Nucleus accumbens (tissue), 56 donors: Measurements from ENCODE around the gene LYPD5.
"Not testable (repeated sequence)": the region's sequence is repeated elsewhere in the genome, so short reads cannot be mapped to it uniquely, and the experiment has no call there.

ENCODE experiments used
- DNase-seq, 56 donors: peaks; one replicate each; lab custom pipeline; 2025; lab: John Stamatoyannopoulos, UW

Gene LYPD5

DNA sequence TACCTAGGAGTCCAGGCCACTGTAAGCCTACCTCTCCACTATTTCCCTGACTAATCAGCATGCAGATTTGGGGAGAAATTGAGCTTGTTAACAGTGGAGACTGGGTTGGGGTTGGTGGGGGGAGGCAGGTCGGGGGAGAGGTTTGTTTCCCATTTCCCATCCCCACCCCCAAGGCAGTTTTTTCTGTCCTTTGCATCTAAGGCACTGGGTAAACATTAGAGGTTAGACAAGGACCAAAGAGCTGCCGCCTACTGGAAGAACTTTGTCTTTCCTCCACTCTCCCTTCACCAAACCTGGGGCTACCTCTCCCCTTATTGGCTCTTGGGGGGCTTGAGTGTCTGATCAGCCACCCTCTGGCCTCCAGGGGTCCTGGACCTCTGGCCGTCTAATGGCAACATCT lies 22.4 kb downstream of the LYPD5 start:
- DNase-seq, result no peak

DNA sequence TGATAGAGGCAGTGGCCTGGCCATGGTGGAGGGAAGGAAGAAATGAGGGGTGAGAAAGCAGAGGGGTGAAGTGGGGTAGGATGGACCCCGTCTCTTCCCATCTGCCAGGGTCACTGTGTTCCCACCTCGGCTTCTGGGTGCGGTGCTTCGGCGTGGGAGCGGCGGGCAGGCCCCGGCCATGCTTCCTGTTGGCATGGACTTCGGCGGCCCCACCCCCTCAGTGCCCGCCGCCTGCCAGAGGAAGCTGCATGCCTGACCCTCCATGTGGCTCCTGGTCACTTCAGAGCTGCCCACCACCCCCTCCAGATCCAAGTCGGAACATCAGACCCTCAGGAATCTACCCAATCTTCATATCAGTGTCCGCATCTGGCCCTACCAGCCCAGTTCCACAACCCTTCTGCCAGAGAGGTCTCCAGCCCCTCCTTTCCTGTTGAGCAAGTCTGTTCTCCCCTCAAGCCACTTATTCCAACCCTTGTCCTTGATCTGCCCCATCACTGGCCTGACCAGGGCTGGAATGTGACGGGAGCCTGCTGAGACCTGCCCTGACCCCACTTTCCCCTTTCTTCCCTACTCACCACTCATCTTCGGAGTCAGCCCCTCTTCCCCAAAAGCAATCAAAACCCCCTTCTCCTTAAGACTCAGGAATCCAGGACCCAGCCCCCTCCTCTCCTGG lies 23.0 kb downstream of the LYPD5 start:
- peak in 2 of 56 donors; percentile 9 to 17 for DNase-seq

GRCh38 chr19:43778651-43779050 lies 23.6 kb downstream of the LYPD5 start:
- DNase-seq, result no peak

DNA sequence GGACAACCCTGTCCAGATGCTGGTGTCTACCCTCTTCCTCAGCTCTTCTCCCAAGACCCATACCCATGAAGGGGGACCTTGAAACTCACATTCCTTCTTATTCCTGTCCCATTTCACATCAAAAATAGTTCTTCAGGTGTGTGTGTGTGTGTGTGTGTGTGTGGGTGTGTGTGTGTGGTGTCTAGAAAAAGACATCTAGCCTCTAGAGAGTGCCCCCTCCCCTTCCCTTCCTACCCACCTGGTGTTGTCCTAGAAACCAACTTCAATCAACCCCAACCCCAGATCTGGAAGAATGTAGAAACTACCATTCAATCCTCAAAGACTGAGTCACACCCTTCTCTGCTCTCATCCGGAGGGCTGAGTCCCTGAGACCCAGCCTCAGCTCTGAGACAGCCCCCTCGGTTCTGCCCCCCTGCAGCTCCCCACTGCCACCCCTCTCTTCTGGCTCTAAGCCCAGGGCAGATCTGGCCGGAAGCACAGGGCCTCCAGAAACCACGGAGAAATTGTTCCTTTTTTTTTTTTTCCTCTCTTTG lies 25.0 kb downstream of the LYPD5 start:
- DNase-seq, result peak in 3 of 56 donors; percentile 12 to 35 (median 19)

DNA sequence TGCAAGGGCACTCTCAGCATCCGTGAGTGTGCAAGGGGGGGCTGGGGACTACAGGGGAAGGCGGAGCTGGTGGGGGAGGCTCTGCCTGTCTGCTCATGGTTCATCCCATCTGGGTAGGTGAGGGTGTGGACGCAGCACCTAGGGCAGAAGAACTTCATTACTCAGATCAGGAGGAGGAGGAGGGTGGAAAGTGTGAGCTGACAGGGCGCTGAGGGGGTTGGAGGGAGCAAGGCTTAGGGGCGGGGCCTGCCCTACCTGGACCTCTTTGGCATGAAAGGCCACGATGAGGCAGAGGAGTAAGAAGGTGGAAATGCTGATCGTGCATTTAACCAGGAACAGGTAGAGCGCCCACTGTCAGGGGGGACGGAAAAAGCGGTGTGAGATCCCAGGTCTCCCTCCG lies 26.0 kb downstream of the LYPD5 start:
- no peak for DNase-seq

DNA sequence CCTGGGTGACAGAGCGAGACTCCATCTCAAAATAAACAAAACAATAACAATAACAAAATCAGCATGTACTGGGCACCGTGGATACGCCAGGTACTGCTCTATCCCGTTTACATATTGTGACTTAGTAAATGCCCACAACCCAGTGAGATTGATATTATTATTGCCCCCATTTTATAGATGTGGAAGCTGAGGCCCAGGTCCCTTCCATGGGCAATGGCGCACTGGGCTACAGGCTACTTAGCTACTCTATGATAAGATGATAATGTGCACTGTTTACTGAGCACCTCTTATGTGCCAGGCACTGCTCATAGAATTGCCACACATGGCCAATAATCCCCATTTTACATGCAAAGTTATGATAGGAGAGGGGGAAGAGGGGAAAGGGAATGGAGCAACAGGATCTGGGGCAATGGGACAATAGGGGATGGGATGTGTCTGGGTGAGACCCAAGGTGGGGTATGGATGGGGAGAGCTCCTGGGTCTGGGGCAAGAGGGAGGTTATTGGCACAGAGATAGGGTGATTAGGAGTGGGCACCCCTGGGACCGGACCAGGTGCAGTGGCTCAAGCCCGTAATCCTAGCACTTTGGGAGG lies 26.9 kb downstream of the LYPD5 start:
- no peak for DNase-seq

DNA sequence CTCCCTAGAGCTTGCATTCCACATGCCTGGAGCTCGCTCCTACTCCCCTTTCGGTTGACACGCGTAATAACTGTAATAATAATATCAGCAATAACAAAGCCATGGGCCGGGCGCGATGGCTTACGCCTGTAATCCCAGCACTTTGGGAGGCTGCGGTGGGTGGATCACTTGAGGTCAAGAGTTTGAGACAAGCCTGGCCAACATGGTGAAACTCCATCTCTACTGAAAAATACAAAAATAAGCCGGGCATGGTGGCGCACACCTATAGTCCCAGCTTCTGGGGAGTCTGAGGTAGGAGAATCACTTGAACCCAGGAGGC lies 27.3 kb downstream of the LYPD5 start:
- not testable (repeated sequence) for DNase-seq

- DNase-seq, result peak in 35 of 56 donors; percentile 4 to 68 (median 30)
These were observed 27.9 kb downstream of the LYPD5 start for GRCh38 chr19:43774103-43774939.

- DNase-seq, result no peak
These were observed 28.5 kb downstream of the LYPD5 start for GRCh38 chr19:43773725-43774102.

GRCh38 chr19:43769256-43769655 lies 33.0 kb downstream of the LYPD5 start:
- no peak for DNase-seq

DNA sequence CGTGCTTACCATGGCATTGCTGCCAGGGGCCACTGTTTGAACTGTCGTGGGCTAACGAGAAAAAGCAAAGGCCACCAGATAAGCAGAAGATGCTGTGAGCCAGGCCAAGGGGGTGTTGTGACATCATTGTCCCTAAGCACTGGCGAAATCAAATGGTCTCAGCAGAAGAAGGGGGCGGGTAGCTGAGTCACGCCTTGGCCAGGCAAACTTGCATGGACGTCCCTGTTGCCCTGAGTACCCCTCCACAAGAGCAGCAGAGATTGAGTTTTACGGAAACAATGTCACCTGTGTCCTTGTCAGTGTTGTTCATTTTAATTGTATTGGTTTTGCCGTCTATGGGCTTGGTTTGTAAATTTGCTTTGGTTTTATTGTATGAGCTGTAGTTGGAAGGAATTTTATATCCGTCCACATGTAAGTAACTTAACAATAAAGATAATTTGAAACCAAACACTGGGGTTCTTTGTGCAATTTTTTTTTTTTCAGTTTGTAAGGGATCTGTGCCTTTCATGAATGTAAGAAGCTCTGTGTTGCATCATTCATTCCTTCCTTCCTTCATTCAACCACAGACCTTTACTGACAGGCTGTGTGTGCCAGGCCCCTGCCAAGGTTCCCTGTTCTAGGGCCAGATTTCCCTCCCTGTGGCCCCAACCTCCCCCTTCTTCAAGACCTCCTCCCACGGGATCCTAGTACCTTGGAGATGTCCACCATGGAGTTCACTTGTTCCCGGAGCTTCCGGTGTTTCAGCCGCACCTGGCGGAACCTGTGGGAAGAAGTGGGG lies 33.8 kb downstream of the LYPD5 start:
- no peak for DNase-seq

GRCh38 chr19:43767818-43768217 lies 34.4 kb downstream of the LYPD5 start:
- DNase-seq, result no peak

DNA sequence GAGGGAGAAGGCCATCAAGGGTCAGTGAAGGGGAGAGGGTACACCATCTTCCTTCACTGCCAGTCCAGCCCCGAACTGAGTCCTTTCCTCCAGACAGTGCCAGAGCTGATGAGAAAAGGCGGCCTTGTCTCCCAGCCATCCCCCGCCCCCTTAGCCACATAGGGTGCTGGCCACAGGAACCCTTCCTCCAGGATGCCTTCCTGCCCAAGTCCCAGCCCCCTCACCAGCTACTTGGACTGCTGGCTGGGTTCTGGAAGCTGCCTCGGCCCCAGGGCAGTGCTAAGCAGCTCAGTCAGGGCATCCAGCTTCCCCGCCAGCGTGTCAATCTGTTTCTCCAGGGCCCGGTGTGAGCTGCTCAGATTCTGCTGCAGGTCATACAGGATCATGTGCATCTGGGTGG lies 34.9 kb downstream of the LYPD5 start:
- no peak for DNase-seq

DNA sequence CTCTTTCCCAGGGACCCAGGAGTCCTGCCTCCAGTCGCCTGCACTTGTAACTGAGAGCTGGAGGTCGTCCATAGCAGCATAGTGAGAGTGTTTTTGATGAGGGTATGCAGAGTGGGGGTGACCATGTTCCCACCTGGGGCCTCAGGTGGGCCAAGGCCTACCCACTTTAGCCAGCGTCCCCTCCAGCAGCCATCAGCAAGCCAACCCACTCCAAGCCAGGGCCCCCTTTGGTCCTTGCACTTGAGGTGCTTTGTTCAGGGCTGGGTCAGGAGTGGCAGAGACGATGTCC lies 35.5 kb downstream of the LYPD5 start:
- no peak for DNase-seq

DNA sequence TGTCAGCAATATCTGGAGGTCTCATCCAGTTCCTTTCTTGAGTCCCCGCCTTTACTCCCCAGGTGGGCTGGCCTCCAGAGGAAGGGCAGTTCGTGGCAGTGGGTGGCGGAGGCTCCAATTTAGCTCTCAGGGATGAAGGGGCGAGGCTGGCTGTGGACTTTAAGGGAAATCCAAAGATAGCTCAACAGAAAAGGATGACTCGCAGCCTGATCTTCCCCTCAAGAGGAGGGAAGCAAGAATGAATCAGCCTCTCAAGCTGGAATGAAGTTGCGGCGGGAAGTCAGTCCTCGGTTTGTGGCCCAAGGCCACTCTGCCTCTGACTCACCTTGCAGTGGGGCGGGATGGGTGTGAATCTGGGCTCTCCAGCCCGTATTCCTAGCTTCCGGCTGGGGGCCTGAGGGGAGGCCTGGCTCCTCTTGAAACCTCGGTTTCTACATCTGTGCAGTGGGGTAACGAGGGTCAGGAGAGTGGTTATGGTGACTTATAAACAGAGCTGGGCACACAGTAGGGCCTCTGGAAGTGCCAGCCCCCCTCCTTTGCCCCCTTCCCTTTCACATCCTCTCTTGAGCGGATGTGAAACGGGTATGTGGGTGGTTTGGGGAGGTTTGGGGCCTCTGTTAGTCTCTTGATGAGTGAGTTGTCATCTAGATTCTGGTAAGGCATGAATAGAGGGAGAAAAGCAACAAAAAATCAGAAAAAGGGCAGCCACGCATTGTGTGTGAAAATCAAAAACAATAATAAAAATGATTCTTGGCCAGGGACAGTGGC lies 37.0 kb downstream of the LYPD5 start:
- DNase-seq, result peak in 3 of 56 donors; percentile 2 to 26 (median 14)

DNA sequence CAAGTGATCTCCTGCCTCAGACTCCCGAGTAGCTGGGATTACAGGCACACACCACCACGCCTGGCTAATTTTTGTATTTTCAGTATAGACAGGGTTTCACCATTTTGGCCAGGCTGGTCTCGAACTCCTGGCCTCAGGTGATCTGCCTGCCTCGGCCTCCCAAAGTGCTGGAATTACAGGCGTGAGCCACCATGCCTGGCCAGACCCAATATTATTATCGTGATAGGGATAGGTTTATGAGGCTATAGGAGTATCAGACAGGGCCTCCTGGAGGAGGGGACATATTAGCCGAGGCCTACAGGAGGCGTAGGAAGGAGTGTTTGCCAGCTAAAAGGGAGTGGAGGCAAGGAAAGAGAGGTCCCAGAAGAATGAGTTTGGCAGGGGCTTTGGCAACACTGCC lies 37.6 kb downstream of the LYPD5 start:
- DNase-seq, result not testable (repeated sequence)

DNA sequence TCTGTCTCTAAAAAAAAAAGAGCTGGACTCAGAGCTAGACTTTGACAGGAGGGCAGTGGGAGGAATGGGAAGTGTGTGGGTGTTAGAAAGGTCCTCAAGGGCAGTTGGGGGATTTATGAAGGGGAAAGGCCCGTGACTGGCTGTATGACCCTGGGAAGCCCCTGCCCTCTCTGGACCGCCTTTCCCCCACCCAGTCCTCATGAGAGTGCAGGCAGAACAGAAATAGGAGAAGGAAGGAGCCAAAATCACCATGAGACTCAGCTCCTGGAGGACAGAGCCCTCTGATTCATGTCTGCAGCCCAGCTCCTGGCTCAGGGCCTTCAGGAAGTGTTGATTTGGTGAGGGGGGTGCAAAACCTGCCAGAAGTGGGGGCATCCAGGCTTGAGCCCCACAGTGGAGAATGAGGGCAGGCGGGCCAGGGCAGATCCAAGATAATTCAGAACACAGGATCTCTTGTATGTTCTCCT lies 38.7 kb downstream of the LYPD5 start:
- peak in 2 of 56 donors; percentile 7 to 13 for DNase-seq

DNA sequence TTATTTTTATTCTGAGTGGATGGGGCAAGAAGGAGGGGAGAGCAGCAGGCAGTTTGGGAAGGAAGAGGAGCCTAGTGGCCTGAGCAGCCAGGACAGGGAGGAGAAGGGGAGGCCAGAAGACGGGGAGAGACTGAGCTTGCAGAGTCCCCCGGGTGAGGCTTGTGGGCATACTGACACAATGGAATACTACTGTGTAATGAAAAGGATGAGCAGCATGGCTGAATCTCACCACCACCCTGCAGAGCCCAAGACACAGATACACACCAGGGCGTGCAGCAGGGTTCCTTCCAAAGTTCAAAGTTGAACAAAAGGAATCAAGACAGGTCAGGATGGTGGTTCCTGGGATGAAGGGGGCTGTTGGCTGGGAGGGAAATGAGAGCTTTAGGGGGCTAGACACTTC lies 39.4 kb downstream of the LYPD5 start:
- DNase-seq, result no peak

DNA sequence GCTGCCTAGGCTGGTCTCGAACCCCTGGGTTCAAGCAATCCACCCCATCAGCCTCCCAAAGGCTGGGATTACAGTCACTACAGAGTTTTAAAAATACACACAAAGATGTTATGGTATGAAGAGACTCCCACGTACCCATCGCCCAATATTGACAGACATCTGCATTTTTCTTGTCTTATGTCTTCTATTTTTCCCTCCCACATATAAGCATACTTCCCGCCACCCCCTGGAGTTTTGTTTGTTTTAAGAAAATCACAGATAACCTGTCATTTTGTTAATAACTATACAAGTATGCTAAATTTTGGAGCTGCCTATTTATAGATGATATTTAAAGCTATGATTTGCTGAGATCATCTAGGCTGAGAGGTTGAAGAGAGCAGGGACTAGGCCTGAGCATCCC lies 41.3 kb downstream of the LYPD5 start:
- DNase-seq, result no peak

- DNase-seq, result no peak
These were observed 42.7 kb downstream of the LYPD5 start for GRCh38 chr19:43759515-43759914.
